Kidney (tissue), 14 donors: ENCODE measurements around the gene IPCEF1. TPM values are rescaled to one million over a fixed set of nuclear protein-coding genes. Genes with fewer than 3 reads are reported as not detected.

Experiments
- DNase-seq, 5 donors: peaks; one replicate each; pipeline ENCODE4 v3.0.0-alpha.2; 2013 to 2020
- FAIRE-seq: peaks from 2 replicates; lab custom pipeline; 2012; peaks lifted over from hg19 to GRCh38; lab: Jason Lieb, UNC
- H3K27ac ChIP-seq, 2 donors: one replicate each; pipeline ENCODE4 v1.7.0; 2013; ENCODE audit warnings: low read depth in 2 of 2, low read length in 2 of 2, inconsistent platforms in 1 of 2
- H3K27me3 ChIP-seq: one replicate; pipeline ENCODE4 v1.7.1; 2013; ENCODE audit warnings: low read length, inconsistent platforms; ENCODE audit not compliant: control insufficient read depth, insufficient read depth
- H3K36me3 ChIP-seq, 3 donors: one replicate each; pipeline versions ENCODE4 v1.7.0 to v1.7.1; 2013; ENCODE audit warnings: low read length in 3 of 3, control low read depth in 1 of 3, inconsistent platforms in 1 of 3; ENCODE audit not compliant: insufficient read depth in 3 of 3, control insufficient read depth in 2 of 3
- H3K4me1 ChIP-seq, 3 donors: one replicate each; pipeline versions ENCODE4 v1.7.0 to v1.7.1; 2013; ENCODE audit warnings: low read length in 3 of 3, inconsistent platforms in 1 of 3, low read depth in 1 of 3; ENCODE audit not compliant: control insufficient read depth in 2 of 3, insufficient read depth in 2 of 3
- H3K4me3 ChIP-seq, 3 donors: one replicate each; pipeline versions ENCODE4 v1.7.0 to v1.8.1; 2013; ENCODE audit warnings: low read length in 3 of 3, control low read depth in 1 of 3, inconsistent platforms in 1 of 3
- H3K9ac ChIP-seq, 3 donors: one replicate each; pipeline versions ENCODE4 v1.7.0 to v1.7.1; 2013; ENCODE audit warnings: low read length in 3 of 3, control low read depth in 1 of 3, inconsistent platforms in 1 of 3
- H3K9me3 ChIP-seq, 3 donors: one replicate each; pipeline versions ENCODE4 v1.7.0 to v1.7.1; 2013; ENCODE audit warnings: low read length in 3 of 3, control low read depth in 1 of 3, inconsistent platforms in 1 of 3; ENCODE audit not compliant: control insufficient read depth in 2 of 3, insufficient read depth in 1 of 3
- CTCF ChIP-seq: IDR thresholded peaks from 3 replicates; pipeline ENCODE4 v1.5.1; 2012; ENCODE audit warnings: mild to moderate bottlenecking, moderate library complexity, borderline replicate concordance; ENCODE audit not compliant: insufficient read depth; ENCODE audit errors: extremely low read depth
- intact Hi-C: fragments of 100-400 bp; cut with DNase I; formaldehyde crosslinking; loops from one replicate; pipeline ENCODE4 v1.11.1; 2022
- polyA plus RNA-seq: library from polyadenylated mRNA; stranded (reverse); fragments of 350-450 nt; fragmentation: Illumina TruSeq; extraction: RNeasy Lipid Tissue Mini Kit (QIAGEN cat#74804); gene quantifications from one replicate; pipeline ENCODE4 v1.2.3, GENCODE V29; 2014; ENCODE audit warnings: low read depth, low replicate concordance; ENCODE audit not compliant: insufficient read depth
- total RNA-seq: library from RNA; stranded (reverse); fragmentation: NEBNext Ultra II Directional; extraction: Animal tissue kit (Norgen Biotek cat#: 25700); gene quantifications from one replicate; pipeline ENCODE4 v1.2.1, GENCODE V29; 2021
- donor health status: control.
- donor health status: control.
- donor health status: control.
- donor health status: control.
- donor health status: control.
- donor health status: DM: yes; HTN: yes; CAD: no.
- donor health status: Normal renal cell carcinoma (clear cell type).

Gene IPCEF1
- total and polyA plus RNA-seq, 2 donors from 2014 or later = 2.7 to 25.9 TPM

- no peak overlapping the region for H3K27ac ChIP-seq
- FAIRE-seq (no peak), DNase-seq (no peak)
- intact Hi-C loops = loop anchor here (10.0 kb wide), 1 partner anchor 116 kb away; no protein-coding TSS in a partner anchor
- no peaks in the 10 kb centered on the region for H3K9me3 ChIP-seq
- no peaks in the 10 kb centered on the region for H3K36me3 ChIP-seq
- no peak for TF ChIP-seq CTCF
- no peak overlapping the region for H3K4me3 ChIP-seq
- H3K9ac ChIP-seq = no peak overlapping the region
- peaks cover 2 to 13% (median 5%) of the 10 kb centered on the region in 3 donors for H3K4me1 ChIP-seq
- H3K27me3 ChIP-seq = no peaks in the 10 kb centered on the region
Observed at GRCh38 chr6:154159126-154159525, 197.5 kb downstream of the IPCEF1 start.

GRCh38 chr6:154157706-154158105 lies 198.9 kb downstream of the IPCEF1 start:
- FAIRE-seq (no peak), DNase-seq (no peak)
- H3K36me3 ChIP-seq = no peaks in the 10 kb centered on the region
- peaks cover 2 to 12% (median 5%) of the 10 kb centered on the region in 3 donors for H3K4me1 ChIP-seq
- TF ChIP-seq CTCF = no peak
- H3K27me3 ChIP-seq = no peaks in the 10 kb centered on the region
- H3K27ac ChIP-seq = peak overlapping the region in 1 of 2 donors; percentile 8
- no peak overlapping the region for H3K4me3 ChIP-seq
- no peak overlapping the region for H3K9ac ChIP-seq
- intact Hi-C loops = loop anchor here (10.0 kb wide), 1 partner anchor 117 kb away; no protein-coding TSS in a partner anchor
- H3K9me3 ChIP-seq = no peaks in the 10 kb centered on the region

GRCh38 chr6:154157082-154157481 lies 199.5 kb downstream of the IPCEF1 start:
- TF ChIP-seq CTCF = no peak
- Histone ChIP-seq H3K27ac (peak overlapping the region in 1 of 2 donors; percentile 8), H3K36me3 (no peaks in the 10 kb centered on the region), H3K4me1 (peaks cover 2 to 12% (median 5%) of the 10 kb centered on the region in 3 donors), H3K9ac (no peak overlapping the region), H3K4me3 (peak overlapping the region in 2 of 3 donors; percentile 13 to 16), H3K27me3 (no peaks in the 10 kb centered on the region), H3K9me3 (no peaks in the 10 kb centered on the region)
- FAIRE-seq (no peak), DNase-seq (no peak)
- intact Hi-C loops = loop anchor here (10.0 kb wide), 1 partner anchor 118 kb away; no protein-coding TSS in a partner anchor
